ENCODE results near the gene IRGQ.

The IRGQ gene

GRCh38 chr19:43581467-43581866 is 14.5 kb downstream of the IRGQ start:
- no peaks in the 10 kb centered on the region for H3K9me3 ChIP-seq (ENCODE audit: control insufficient read depth, insufficient read depth, low read depth, low read length)
- no peak for TF ChIP-seq ZNF623 (tag by site-specific recombination; IDR thresholded peaks at IDR 0.05)
- no peak for TF ChIP-seq ZNF488 (tag by site-specific recombination; IDR thresholded peaks at IDR 0.05)
- no peak for TF ChIP-seq ZNF354C (tag by site-specific recombination; IDR thresholded peaks at IDR 0.05; ENCODE audit: borderline replicate concordance, low read depth)
- no peak for TF ChIP-seq SP7 (tag by site-specific recombination; IDR thresholded peaks at IDR 0.05)
- TF ChIP-seq PRDM6 (tag by site-specific recombination; IDR thresholded peaks at IDR 0.05), result no peak
- no peak for TF ChIP-seq KLF1 (tag by site-specific recombination; IDR thresholded peaks at IDR 0.05)
- TF ChIP-seq BCL11A (tag by site-specific recombination; IDR thresholded peaks at IDR 0.05; ENCODE audit: low read depth), result no peak
- no peak for TF ChIP-seq ZNF521 (tag by site-specific recombination; IDR thresholded peaks at IDR 0.05)
- TF ChIP-seq ZNF302 (tag by site-specific recombination; IDR thresholded peaks at IDR 0.05; ENCODE audit: low read depth), result no peak
- no peak for TF ChIP-seq ZFP37 (tag by site-specific recombination; IDR thresholded peaks at IDR 0.05)
- TF ChIP-seq PRDM10 (tag by site-specific recombination; IDR thresholded peaks at IDR 0.05), result no peak
- no peak for TF ChIP-seq ZNF501 (tag by site-specific recombination; IDR thresholded peaks at IDR 0.05)
- no peak for TF ChIP-seq GLIS1 (tag by site-specific recombination; IDR thresholded peaks at IDR 0.05)
- TF ChIP-seq ZNF211 (tag by site-specific recombination; IDR thresholded peaks at IDR 0.05; ENCODE audit: low read depth), result no peak
- TF ChIP-seq ZBTB26 (tag by site-specific recombination; optimal IDR thresholded peaks at IDR 0.05), result no peak
- no peak overlapping the region for H3K27ac ChIP-seq (ENCODE audit: extremely low read depth, low read depth, low read length)
- H3K4me3 ChIP-seq (ENCODE audit: low read depth, low read length), result no peak overlapping the region
- no peaks in the 10 kb centered on the region for H3K4me1 ChIP-seq (ENCODE audit: control insufficient read depth, insufficient read depth, low read length)
- ChIA-PET CTCF (interaction anchor here (0.5 to 4.5 kb wide), 5 partner anchors 13 to 87 kb away, joined by 4 to 39 read pairs (median 8); partner anchors contain the start of gene IRGQ), POLR2A (no interaction called here)
- peaks cover 3% of the 10 kb centered on the region in 2 experiments for H3K36me3 ChIP-seq (ENCODE audit: control insufficient read depth in 2 of 2, insufficient read depth in 1 of 2, low read length in 2 of 2)

- H3K27ac ChIP-seq (ENCODE audit: extremely low read depth, low read depth, low read length), result no peak overlapping the region
- CTCF ChIA-PET, result interaction anchor here (4.2 kb wide), 1 partner anchor 16 kb away, joined by 22 read pairs; the partner anchor contains the start of gene IRGQ
- POLR2A ChIA-PET, result interaction anchor here (1.9 kb wide), 1 partner anchor 17 kb away, joined by 7 read pairs; the partner anchor contains the start of genes IRGQ and ZNF576
- H3K36me3 ChIP-seq (ENCODE audit: control insufficient read depth in 2 of 2, insufficient read depth in 1 of 2, low read length in 2 of 2), result peaks cover under 1 to 6% of the 10 kb centered on the region in 2 experiments; a peak in 2 of 3 replicates
- no peak overlapping the region for H3K4me3 ChIP-seq (ENCODE audit: low read depth, low read length)
- H3K4me1 ChIP-seq (ENCODE audit: control insufficient read depth, insufficient read depth, low read length), result peaks cover 12% of the 10 kb centered on the region
- no peak for TF ChIP-seq ZNF214 (tag by site-specific recombination; IDR thresholded peaks at IDR 0.05; ENCODE audit: borderline replicate concordance)
- TF ChIP-seq ZNF366 (tag by site-specific recombination; conservative IDR thresholded peaks at IDR 0.05), result peak; percentile 66
- peak; percentile 61 for TF ChIP-seq PRDM1 (tag by site-specific recombination; IDR thresholded peaks at IDR 0.05)
- 0 out of 2 replicates have a peak, but pooled peaks have one; percentile 27 for TF ChIP-seq GLIS1 (tag by site-specific recombination; IDR thresholded peaks at IDR 0.05)
- no peak for TF ChIP-seq KLF1 (tag by site-specific recombination; IDR thresholded peaks at IDR 0.05)
- peak; percentile 87 for TF ChIP-seq PRDM10 (tag by site-specific recombination; IDR thresholded peaks at IDR 0.05)
- H3K9me3 ChIP-seq (ENCODE audit: control insufficient read depth, insufficient read depth, low read depth, low read length), result no peaks in the 10 kb centered on the region
These were observed 17.1 kb downstream of the IRGQ start for GRCh38 chr19:43578787-43579186.
